A549 (cell line): ENCODE data around the gene ACOXL. TPM values are rescaled to one million over a fixed set of nuclear protein-coding genes. Genes with fewer than 3 reads are reported as not detected.

ENCODE experiments used
- ATAC-seq, 2 experiments: fragments of 200-7000 bp in 1 of 2; fragments of >200 bp in 1 of 2; cut with Nextera tagmentation in 1 of 2; cut with Tn5 transposase in 1 of 2; 3 replicates each; pipeline versions ENCODE4 v1.8.0 to v1.9.1; 2018 to 2020; ENCODE audit warnings: mild to moderate bottlenecking in 1 of 2, moderate library complexity in 1 of 2
- CTCF ChIA-PET: fragments of 300-600 bp; sonication (Branson Sonifier 250); formaldehyde crosslinking; extraction: SDS; loops from one replicate; lab custom pipeline; 2021; ENCODE audit warnings: antibody characterized with exemption, inconsistent platforms; lab: Yijun Ruan, JAX
- POLR2A ChIA-PET: fragments of 350-600 bp; formaldehyde crosslinking; extraction: SDS; loops from one replicate; lab custom pipeline; 2021; ENCODE audit warnings: antibody characterized with exemption, inconsistent platforms; lab: Yijun Ruan, JAX
- DNase-seq, 2 experiments: peaks; one replicate each; pipeline versions ENCODE4 v3.0.0 to v3.0.0-alpha.2; 2011 to 2016; ENCODE audit warnings: low read depth in 1 of 2, low spot score in 1 of 2
- FAIRE-seq: peaks from 2 replicates; lab custom pipeline; 2011; peaks lifted over from hg19 to GRCh38; lab: Jason Lieb, UNC
- H3K27ac ChIP-seq, 2 experiments: fragments of >200 bp; sonication (Bioruptor Twin); formaldehyde crosslinking; 3 replicates each; pipeline ENCODE4 v1.5.1; 2016 to 2017
- H3K4me1 ChIP-seq: fragments of >200 bp; sonication (Bioruptor Twin); formaldehyde crosslinking; 3 replicates; pipeline ENCODE4 v1.6.1; 2016
- H3K4me2 ChIP-seq: fragments of >200 bp; sonication (Bioruptor Twin); formaldehyde crosslinking; 3 replicates; pipeline ENCODE4 v1.6.1; 2016
- H3K4me3 ChIP-seq: fragments of >200 bp; sonication (Bioruptor Twin); formaldehyde crosslinking; 3 replicates; pipeline ENCODE4 v1.5.1; 2016
- H3K9me3 ChIP-seq: fragments of >200 bp; sonication (Bioruptor Twin); formaldehyde crosslinking; 3 replicates; pipeline ENCODE4 v1.6.1; 2016
- BHLHE40 ChIP-seq: IDR thresholded peaks from 2 replicates; pipeline ENCODE4 v1.6.1; 2012; ENCODE audit warnings: low read depth, low read length, inconsistent platforms
- CEBPB ChIP-seq, 2 experiments: fragments of >200 bp in 1 of 2; sonication (Bioruptor Twin) in 1 of 2; formaldehyde crosslinking in 1 of 2; IDR thresholded peaks; 2 replicates each; pipeline ENCODE4 v1.6.1; 2012 to 2016
- EHMT2 ChIP-seq: fragments of 200-600 bp; sonication (generic); IDR thresholded peaks from 2 replicates; pipeline ENCODE4 v1.6.1; 2016; ENCODE audit warnings: antibody characterized with exemption, low read depth, mild to moderate bottlenecking, moderate library complexity
- FOSB ChIP-seq: fragments of 250-450 bp; sonication (Bioruptor Pico); IDR thresholded peaks from 2 replicates; pipeline ENCODE4 v1.5.0; 2020; ENCODE audit warnings: mild to moderate bottlenecking, moderate library complexity
- FOXS1 ChIP-seq: fragments of 250-450 bp; sonication (Bioruptor Pico); IDR thresholded peaks from 2 replicates; pipeline ENCODE4 v1.5.0; 2020; ENCODE audit warnings: mild to moderate bottlenecking, moderate library complexity
- GATA3 ChIP-seq: IDR thresholded peaks from 2 replicates; pipeline ENCODE4 v1.6.1; 2012; ENCODE audit warnings: borderline replicate concordance
- HDAC2 ChIP-seq: fragments of 200-600 bp; sonication (generic); IDR thresholded peaks from 2 replicates; pipeline ENCODE4 v1.6.1; 2016
- HOXB13 ChIP-seq: fragments of 250-450 bp; sonication (Bioruptor Pico); IDR thresholded peaks from 2 replicates; pipeline ENCODE4 v1.5.0; 2020; ENCODE audit warnings: low read depth, mild to moderate bottlenecking, moderate library complexity
- HOXB5 ChIP-seq: fragments of 250-450 bp; sonication (Bioruptor Pico); IDR thresholded peaks from 2 replicates; pipeline ENCODE4 v1.5.0; 2020; ENCODE audit warnings: mild to moderate bottlenecking, moderate library complexity
- KDM1A ChIP-seq: fragments of 200-600 bp; sonication (generic); IDR thresholded peaks from 2 replicates; pipeline ENCODE4 v1.6.1; 2016; ENCODE audit warnings: low read depth, mild to moderate bottlenecking
- MAFK ChIP-seq: fragments of 450-650 bp; IDR thresholded peaks from 2 replicates; pipeline ENCODE4 v1.6.1; 2014; ENCODE audit not compliant: partially characterized antibody
- MAZ ChIP-seq: fragments of 150-350 bp; IDR thresholded peaks from 2 replicates; pipeline ENCODE4 v1.6.1; 2014; ENCODE audit warnings: antibody characterized with exemption, low read depth, low read length, borderline replicate concordance
- POLR2A ChIP-seq: IDR thresholded peaks from 2 replicates; pipeline ENCODE4 v1.6.1; 2012; ENCODE audit warnings: mild to moderate bottlenecking, low read length
- RFX5 ChIP-seq: fragments of 450-650 bp; IDR thresholded peaks from 2 replicates; pipeline ENCODE4 v1.7.1; 2014; ENCODE audit warnings: antibody characterized with exemption, mild to moderate bottlenecking, moderate library complexity
- SMC3 ChIP-seq: fragments of >200 bp; sonication (Bioruptor Twin); formaldehyde crosslinking; IDR thresholded peaks from 3 replicates; pipeline ENCODE4 v1.6.1; 2018; ENCODE audit warnings: inconsistent platforms
- SREBF2 ChIP-seq: fragments of 450-650 bp; IDR thresholded peaks from 2 replicates; pipeline ENCODE4 v1.6.1; 2014; ENCODE audit warnings: mild to moderate bottlenecking, moderate library complexity
- TFCP2L1 ChIP-seq: fragments of 250-450 bp; sonication (Bioruptor Pico); IDR thresholded peaks from 2 replicates; pipeline ENCODE4 v1.5.0; 2021; ENCODE audit warnings: mild to moderate bottlenecking
- ZC3H11A ChIP-seq: fragments of 450-650 bp; IDR thresholded peaks from 2 replicates; pipeline ENCODE4 v1.6.1; 2014; ENCODE audit warnings: antibody characterized with exemption, mild to moderate bottlenecking
- WGBS: methylation state at CpG from one replicate; pipeline ENCODE4 v1.1.6; 2017; ENCODE audit errors: missing lambda C conversion rate; 5-methylcytosine and 5-hydroxymethylcytosine counted together
- polyA plus RNA-seq, 4 experiments: library from polyadenylated mRNA; depleted of rRNA in 3 of 4; stranded (reverse); fragments of >200 nt; fragmentation: RNase III in 1 of 4; extraction: RNeasy Plus Mini Kit Qiagen cat#74134 plus additional on column Dnase treatment in 1 of 4; gene quantifications; 2 replicates in 3 of 4; 3 replicates in 1 of 4; pipeline ENCODE4 v1.2.3, GENCODE V29; 2011 to 2017
- TF ChIP-seq, protein P1 (sequence below): fragments of 250-450 bp; sonication (Bioruptor Pico); IDR thresholded peaks from 2 replicates; pipeline ENCODE4 v1.5.0; 2020; ENCODE audit warnings: low read depth, mild to moderate bottlenecking, moderate library complexity
- TF ChIP-seq, protein P2 (sequence below): fragments of 150-350 bp; IDR thresholded peaks from 2 replicates; pipeline ENCODE4 v1.6.1; 2014; ENCODE audit warnings: low read depth, mild to moderate bottlenecking, low read length
- TF ChIP-seq, protein P3 (sequence below): fragments of 450-650 bp; IDR thresholded peaks from 2 replicates; pipeline ENCODE4 v1.6.1; 2014; ENCODE audit warnings: antibody characterized with exemption

ACOXL gene
- polyA plus RNA-seq, 2 of the 4 experiments (the other 2 are of a cell fraction): not detected

GRCh38 chr2:111061191-111061590 lies 328.8 kb downstream of the ACOXL start:
- DNase-seq (no peak), ATAC-seq (no peak), FAIRE-seq (no peak)
- Histone ChIP-seq H3K4me2 (no peak overlapping the region), H3K27ac (no peak overlapping the region), H3K9me3 (peaks cover 14% of the 10 kb centered on the region; the same call in 1 of the 3 replicates), H3K4me1 (no peaks in the 10 kb centered on the region), H3K4me3 (no peak overlapping the region)
- WGBS: 42% methylated on average over 1 of the region's 1 CpG
- CTCF ChIA-PET: no interaction called here
- TF ChIP-seq ZC3H11A (no peak), HOXB5 (CRISPR knock-in tag) (no peak), TFCP2L1 (CRISPR knock-in tag) (no peak), EHMT2 (no peak), HDAC2 (no peak), HOXB13 (CRISPR knock-in tag) (no peak), FOSB (no peak), FOXS1 (CRISPR knock-in tag) (no peak), MAFK (no peak), SREBF2 (no peak), BHLHE40 (no peak), MAZ (no peak), POLR2A (no peak), KDM1A (no peak)
- TF ChIP-seq, protein P1, sequence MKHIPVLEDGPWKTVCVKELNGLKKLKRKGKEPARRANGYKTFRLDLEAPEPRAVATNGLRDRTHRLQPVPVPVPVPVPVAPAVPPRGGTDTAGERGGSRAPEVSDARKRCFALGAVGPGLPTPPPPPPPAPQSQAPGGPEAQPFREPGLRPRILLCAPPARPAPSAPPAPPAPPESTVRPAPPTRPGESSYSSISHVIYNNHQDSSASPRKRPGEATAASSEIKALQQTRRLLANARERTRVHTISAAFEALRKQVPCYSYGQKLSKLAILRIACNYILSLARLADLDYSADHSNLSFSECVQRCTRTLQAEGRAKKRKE (CRISPR knock-in tag): no peak
- TF ChIP-seq, protein P2, sequence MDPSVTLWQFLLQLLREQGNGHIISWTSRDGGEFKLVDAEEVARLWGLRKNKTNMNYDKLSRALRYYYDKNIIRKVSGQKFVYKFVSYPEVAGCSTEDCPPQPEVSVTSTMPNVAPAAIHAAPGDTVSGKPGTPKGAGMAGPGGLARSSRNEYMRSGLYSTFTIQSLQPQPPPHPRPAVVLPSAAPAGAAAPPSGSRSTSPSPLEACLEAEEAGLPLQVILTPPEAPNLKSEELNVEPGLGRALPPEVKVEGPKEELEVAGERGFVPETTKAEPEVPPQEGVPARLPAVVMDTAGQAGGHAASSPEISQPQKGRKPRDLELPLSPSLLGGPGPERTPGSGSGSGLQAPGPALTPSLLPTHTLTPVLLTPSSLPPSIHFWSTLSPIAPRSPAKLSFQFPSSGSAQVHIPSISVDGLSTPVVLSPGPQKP: no peak
- POLR2A ChIA-PET: no interaction called here

GRCh38 chr2:111062417-111062816 lies 330.0 kb downstream of the ACOXL start:
- ChIA-PET POLR2A (no interaction called here), CTCF (interaction anchor here (1.6 kb wide), 1 partner anchor 30 kb away, joined by 4 read pairs; no protein-coding TSS in a partner anchor)
- Histone ChIP-seq H3K27ac (no peak overlapping the region), H3K4me2 (no peak overlapping the region), H3K4me3 (no peak overlapping the region), H3K4me1 (no peaks in the 10 kb centered on the region), H3K9me3 (peaks cover 14% of the 10 kb centered on the region; the same call in 1 of the 3 replicates)
- FAIRE-seq (no peak), DNase-seq (no peak), ATAC-seq (no peak)
- TF ChIP-seq SMC3 (no peak), GATA3 (no peak), CEBPB (IDR thresholded peaks at IDR 0.05) (no peak), POLR2A (no peak)
- WGBS: 11% methylated on average over 2 of the region's 2 CpGs

- TF ChIP-seq FOSB (no peak), MAFK (peak; percentile 58)
- no peak for FAIRE-seq
- peaks cover 4% of the 10 kb centered on the region; the same call in 1 of the 3 replicates for H3K9me3 ChIP-seq
- no peak for DNase-seq
- no peak overlapping the region for H3K4me3 ChIP-seq
- CTCF ChIA-PET: interaction anchor here (1.0 to 1.1 kb wide), 2 partner anchors 12 to 14 kb away, joined by 3 to 4 read pairs; no protein-coding TSS in a partner anchor
- POLR2A ChIA-PET: no interaction called here
- H3K4me2 ChIP-seq: no peak overlapping the region
- no peak for ATAC-seq
- H3K27ac ChIP-seq: no peak overlapping the region
- 43% methylated on average over 2 of the region's 2 CpGs for whole genome bisulfite sequencing
- H3K4me1 ChIP-seq: peaks cover 2% of the 10 kb centered on the region; the same call in 2 of the 3 replicates
These were observed 333.8 kb downstream of the ACOXL start for GRCh38 chr2:111066062-111066593.

- no peak overlapping the region for H3K4me2 ChIP-seq
These were observed 336.2 kb downstream of the ACOXL start for GRCh38 chr2:111068435-111069058.

More at GRCh38 chr2:111068435-111069058, 336.2 kb downstream of the ACOXL start:
- Histone ChIP-seq H3K9me3 (peaks cover 3% of the 10 kb centered on the region; the same call in 1 of the 3 replicates), H3K4me1 (peaks cover 18% of the 10 kb centered on the region), H3K27ac (no peak overlapping the region), H3K4me3 (no peak overlapping the region)
- TF ChIP-seq RFX5: no peak
- TF ChIP-seq MAFK: peak; percentile 72
- TF ChIP-seq, protein P3, sequence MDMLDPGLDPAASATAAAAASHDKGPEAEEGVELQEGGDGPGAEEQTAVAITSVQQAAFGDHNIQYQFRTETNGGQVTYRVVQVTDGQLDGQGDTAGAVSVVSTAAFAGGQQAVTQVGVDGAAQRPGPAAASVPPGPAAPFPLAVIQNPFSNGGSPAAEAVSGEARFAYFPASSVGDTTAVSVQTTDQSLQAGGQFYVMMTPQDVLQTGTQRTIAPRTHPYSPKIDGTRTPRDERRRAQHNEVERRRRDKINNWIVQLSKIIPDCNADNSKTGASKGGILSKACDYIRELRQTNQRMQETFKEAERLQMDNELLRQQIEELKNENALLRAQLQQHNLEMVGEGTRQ: no peak
- no peak for TF ChIP-seq HOXB13 (CRISPR knock-in tag)
- POLR2A ChIA-PET: no interaction called here
- no peak for DNase-seq
- FAIRE-seq: no peak
- 70% methylated on average over 4 of the region's 4 CpGs for WGBS
- ATAC-seq: no peak
- CTCF ChIA-PET: interaction anchor here (0.7 to 1.5 kb wide), 4 partner anchors 9 to 49 kb away, joined by 3 to 5 read pairs (median 3); no protein-coding TSS in a partner anchor
